ENCODE data around the gene F13A1. TPM values are rescaled to one million over a fixed set of nuclear protein-coding genes. Genes with fewer than 3 reads are reported as not detected.

The F13A1 gene
- total RNA-seq, 1 donor from 2014 or later: 91.9 TPM

- intact Hi-C loops (cut with DNase I): no loop called here
- Histone ChIP-seq H3K4me1 (no peaks in the 10 kb centered on the region), H3K36me3 (no peaks in the 10 kb centered on the region), H3K9me3 (no peaks in the 10 kb centered on the region), H3K27me3 (no peaks in the 10 kb centered on the region), H3K27ac (no peak overlapping the region), H3K4me3 (no peak overlapping the region)
- no peak for TF ChIP-seq CTCF (IDR thresholded peaks at IDR 0.05)
- DNase-seq (ENCODE audit: low spot score in 2 of 2): no peak
These were observed 30.2 kb upstream of the F13A1 start for GRCh38 chr6:6350696-6351095.

GRCh38 chr6:6348256-6348655 is 27.8 kb upstream of the F13A1 start:
- intact Hi-C loops (cut with DNase I): no loop called here
- Histone ChIP-seq H3K36me3 (no peaks in the 10 kb centered on the region), H3K4me3 (no peak overlapping the region), H3K9me3 (no peaks in the 10 kb centered on the region), H3K4me1 (no peaks in the 10 kb centered on the region), H3K27me3 (no peaks in the 10 kb centered on the region), H3K27ac (no peak overlapping the region)
- no peak for DNase-seq (ENCODE audit: low spot score in 2 of 2)
- TF ChIP-seq CTCF (IDR thresholded peaks at IDR 0.05): no peak

- no peak overlapping the region for H3K4me3 ChIP-seq
- H3K27me3 ChIP-seq: no peaks in the 10 kb centered on the region
- no peak overlapping the region for H3K27ac ChIP-seq
- no peaks in the 10 kb centered on the region for H3K4me1 ChIP-seq
- intact Hi-C loops (cut with DNase I): no loop called here
- H3K9me3 ChIP-seq: no peaks in the 10 kb centered on the region
- no peaks in the 10 kb centered on the region for H3K36me3 ChIP-seq
- no peak for TF ChIP-seq CTCF (IDR thresholded peaks at IDR 0.05)
- DNase-seq (ENCODE audit: low spot score in 2 of 2): no peak
These were observed 26.1 kb upstream of the F13A1 start for GRCh38 chr6:6346427-6347023.

GRCh38 chr6:6333501-6333900 is 13.0 kb upstream of the F13A1 start:
- no peak for DNase-seq (ENCODE audit: low spot score in 2 of 2)
- Histone ChIP-seq H3K4me3 (no peak overlapping the region), H3K27ac (no peak overlapping the region), H3K9me3 (no peaks in the 10 kb centered on the region), H3K27me3 (no peaks in the 10 kb centered on the region), H3K36me3 (no peaks in the 10 kb centered on the region), H3K4me1 (no peaks in the 10 kb centered on the region)
- TF ChIP-seq CTCF (IDR thresholded peaks at IDR 0.05): no peak
- intact Hi-C loops (cut with DNase I): no loop called here

- TF ChIP-seq CTCF (IDR thresholded peaks at IDR 0.05): no peak
- DNase-seq (ENCODE audit: low spot score in 2 of 2): no peak
- no peaks in the 10 kb centered on the region for H3K9me3 ChIP-seq
- no peak overlapping the region for H3K4me3 ChIP-seq
- H3K27ac ChIP-seq: no peak overlapping the region
- no peaks in the 10 kb centered on the region for H3K36me3 ChIP-seq
- H3K4me1 ChIP-seq: no peaks in the 10 kb centered on the region
- intact Hi-C loops (cut with DNase I): no loop called here
- H3K27me3 ChIP-seq: no peaks in the 10 kb centered on the region
These were observed 12.4 kb upstream of the F13A1 start for GRCh38 chr6:6332811-6333244.
